Measurements from ENCODE around the gene MRNIP.

DNA sequence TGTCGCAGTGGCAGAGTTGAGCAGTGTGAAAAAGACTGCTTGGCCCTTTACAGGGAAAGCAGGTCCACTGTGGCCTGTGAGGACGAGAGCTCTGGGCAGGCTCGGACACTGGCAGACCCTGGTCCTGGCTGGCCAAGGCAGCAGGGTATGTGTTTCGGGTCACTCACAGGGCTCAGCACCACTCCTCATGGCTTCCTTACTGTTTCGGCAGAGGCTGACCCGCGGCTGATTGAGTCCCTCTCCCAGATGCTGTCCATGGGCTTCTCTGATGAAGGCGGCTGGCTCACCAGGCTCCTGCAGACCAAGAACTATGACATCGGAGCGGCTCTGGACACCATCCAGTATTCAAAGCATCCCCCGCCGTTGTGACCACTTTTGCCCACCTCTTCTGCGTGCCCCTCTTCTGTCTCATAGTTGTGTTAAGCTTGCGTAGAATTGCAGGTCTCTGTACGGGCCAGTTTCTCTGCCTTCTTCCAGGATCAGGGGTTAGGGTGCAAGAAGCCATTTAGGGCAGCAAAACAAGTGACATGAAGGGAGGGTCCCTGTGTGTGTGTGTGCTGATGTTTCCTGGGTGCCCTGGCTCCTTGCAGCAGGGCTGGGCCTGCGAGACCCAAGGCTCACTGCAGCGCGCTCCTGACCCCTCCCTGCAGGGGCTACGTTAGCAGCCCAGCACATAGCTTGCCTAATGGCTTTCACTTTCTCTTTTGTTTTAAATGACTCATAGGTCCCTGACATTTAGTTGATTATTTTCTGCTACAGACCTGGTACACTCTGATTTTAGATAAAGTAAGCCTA lies 22.2 kb downstream of the MRNIP start:
- TF ChIP-seq, protein P1, sequence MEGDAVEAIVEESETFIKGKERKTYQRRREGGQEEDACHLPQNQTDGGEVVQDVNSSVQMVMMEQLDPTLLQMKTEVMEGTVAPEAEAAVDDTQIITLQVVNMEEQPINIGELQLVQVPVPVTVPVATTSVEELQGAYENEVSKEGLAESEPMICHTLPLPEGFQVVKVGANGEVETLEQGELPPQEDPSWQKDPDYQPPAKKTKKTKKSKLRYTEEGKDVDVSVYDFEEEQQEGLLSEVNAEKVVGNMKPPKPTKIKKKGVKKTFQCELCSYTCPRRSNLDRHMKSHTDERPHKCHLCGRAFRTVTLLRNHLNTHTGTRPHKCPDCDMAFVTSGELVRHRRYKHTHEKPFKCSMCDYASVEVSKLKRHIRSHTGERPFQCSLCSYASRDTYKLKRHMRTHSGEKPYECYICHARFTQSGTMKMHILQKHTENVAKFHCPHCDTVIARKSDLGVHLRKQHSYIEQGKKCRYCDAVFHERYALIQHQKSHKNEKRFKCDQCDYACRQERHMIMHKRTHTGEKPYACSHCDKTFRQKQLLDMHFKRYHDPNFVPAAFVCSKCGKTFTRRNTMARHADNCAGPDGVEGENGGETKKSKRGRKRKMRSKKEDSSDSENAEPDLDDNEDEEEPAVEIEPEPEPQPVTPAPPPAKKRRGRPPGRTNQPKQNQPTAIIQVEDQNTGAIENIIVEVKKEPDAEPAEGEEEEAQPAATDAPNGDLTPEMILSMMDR (IDR thresholded peaks at IDR 0.05), result no peak
- TF ChIP-seq POLR2A (IDR thresholded peaks at IDR 0.05), result no peak

Data from lower leg skin (tissue), 3 donors.